Adipocyte (in vitro differentiated cells): ENCODE results near the gene CERS5.

Experiments
- DNase-seq: peaks from one replicate; pipeline ENCODE4 v3.0.0-alpha.2; 2015; ENCODE audit warnings: low read depth
- H3K27me3 ChIP-seq: replicated peaks from 2 replicates; pipeline ENCODE4 v1.7.0; 2013; ENCODE audit warnings: mild to moderate bottlenecking, low read length, moderate library complexity; ENCODE audit not compliant: control insufficient read depth, insufficient read depth
- H3K36me3 ChIP-seq: 2 replicates; pipeline ENCODE4 v1.7.0; 2013; ENCODE audit warnings: low read length, mild to moderate bottlenecking, moderate library complexity; ENCODE audit not compliant: control insufficient read depth, insufficient read depth, severe bottlenecking
- H3K4me1 ChIP-seq: 2 replicates; pipeline ENCODE4 v1.7.0; 2013; ENCODE audit warnings: mild to moderate bottlenecking, low read length, moderate library complexity; ENCODE audit not compliant: control insufficient read depth, insufficient read depth
- H3K4me3 ChIP-seq: 2 replicates; pipeline ENCODE4 v1.7.0; 2013; ENCODE audit warnings: mild to moderate bottlenecking, low read length, moderate library complexity
- H3K9ac ChIP-seq: 2 replicates; pipeline ENCODE4 v1.7.0; 2013; ENCODE audit warnings: mild to moderate bottlenecking, low read length, moderate library complexity
- H3K9me3 ChIP-seq: 2 replicates; pipeline ENCODE4 v1.7.0; 2013; ENCODE audit warnings: mild to moderate bottlenecking, low read length, moderate library complexity; ENCODE audit not compliant: control insufficient read depth

CERS5 gene

GRCh38 chr12:50110127-50110761, 56.9 kb downstream of the CERS5 start:
- peaks cover 43% of the 10 kb centered on the region for H3K4me1 ChIP-seq
- DNase-seq, result no peak

GRCh38 chr12:50109319-50109718, 57.9 kb downstream of the CERS5 start:
- Histone ChIP-seq H3K9ac (peak overlapping the region; percentile 85), H3K9me3 (no peaks in the 10 kb centered on the region), H3K36me3 (peaks cover 28% of the 10 kb centered on the region), H3K4me1 (peaks cover 43% of the 10 kb centered on the region), H3K27me3 (no peaks in the 10 kb centered on the region), H3K4me3 (no peak overlapping the region)
- DNase-seq, result no peak

More at GRCh38 chr12:50110127-50110761, 56.9 kb downstream of the CERS5 start:
- Histone ChIP-seq H3K4me3 (peak overlapping the region; percentile 52), H3K9ac (peak overlapping the region; percentile 85), H3K36me3 (peaks cover 28% of the 10 kb centered on the region), H3K27me3 (no peaks in the 10 kb centered on the region), H3K9me3 (no peaks in the 10 kb centered on the region)

GRCh38 chr12:50107416-50108268, 59.5 kb downstream of the CERS5 start:
- H3K27me3 ChIP-seq, result no peaks in the 10 kb centered on the region
- peaks cover 53% of the 10 kb centered on the region for H3K4me1 ChIP-seq
- peak overlapping the region; percentile 83 for H3K4me3 ChIP-seq
- no peak for DNase-seq
- H3K36me3 ChIP-seq, result peaks cover 28% of the 10 kb centered on the region
- no peaks in the 10 kb centered on the region for H3K9me3 ChIP-seq
- H3K9ac ChIP-seq, result peak overlapping the region; percentile 92

GRCh38 chr12:50106907-50107306, 60.3 kb downstream of the CERS5 start:
- H3K4me1 ChIP-seq, result peaks cover 61% of the 10 kb centered on the region

GRCh38 chr12:50105913-50106450, 61.2 kb downstream of the CERS5 start:
- H3K4me3 ChIP-seq, result peak overlapping the region; percentile 83
- H3K36me3 ChIP-seq, result peaks cover 28% of the 10 kb centered on the region
- H3K4me1 ChIP-seq, result peaks cover 61% of the 10 kb centered on the region
- H3K9me3 ChIP-seq, result no peaks in the 10 kb centered on the region
- H3K9ac ChIP-seq, result peak overlapping the region; percentile 92
- no peaks in the 10 kb centered on the region for H3K27me3 ChIP-seq
- no peak for DNase-seq

More at GRCh38 chr12:50106907-50107306, 60.3 kb downstream of the CERS5 start:
- no peaks in the 10 kb centered on the region for H3K9me3 ChIP-seq
- no peak for DNase-seq
- peaks cover 28% of the 10 kb centered on the region for H3K36me3 ChIP-seq
- H3K27me3 ChIP-seq, result no peaks in the 10 kb centered on the region
- peak overlapping the region; percentile 92 for H3K9ac ChIP-seq
- H3K4me3 ChIP-seq, result peak overlapping the region; percentile 83

GRCh38 chr12:50104417-50105366, 62.5 kb downstream of the CERS5 start:
- Histone ChIP-seq H3K9me3 (no peaks in the 10 kb centered on the region), H3K9ac (peak overlapping the region; percentile 92), H3K27me3 (no peaks in the 10 kb centered on the region), H3K36me3 (peaks cover 33% of the 10 kb centered on the region), H3K4me1 (peaks cover 52% of the 10 kb centered on the region), H3K4me3 (peak overlapping the region; percentile 83)
- DNase-seq, result no peak

GRCh38 chr12:50103767-50104321, 63.3 kb downstream of the CERS5 start, which contains the start of gene GPD1:
GPD1 (plus strand) TSS chr12:50104008; CDS start chr12:50104051, 43 bp downstream.
- peaks cover 38% of the 10 kb centered on the region for H3K36me3 ChIP-seq
- H3K4me1 ChIP-seq, result peaks cover 54% of the 10 kb centered on the region
- DNase-seq, result peak; percentile 60
- no peaks in the 10 kb centered on the region for H3K27me3 ChIP-seq
- H3K9ac ChIP-seq, result peak within 1 kb of the TSS; percentile 92
- peak within 1 kb of the TSS; percentile 83 for H3K4me3 ChIP-seq
- no peaks in the 10 kb centered on the region for H3K9me3 ChIP-seq

- peaks cover 39% of the 10 kb centered on the region for H3K36me3 ChIP-seq
- peaks cover 54% of the 10 kb centered on the region for H3K4me1 ChIP-seq
- H3K9me3 ChIP-seq, result no peaks in the 10 kb centered on the region
- no peaks in the 10 kb centered on the region for H3K27me3 ChIP-seq
- no peak overlapping the region for H3K4me3 ChIP-seq
- DNase-seq, result no peak
- peak overlapping the region; percentile 92 for H3K9ac ChIP-seq
These were observed 63.8 kb downstream of the CERS5 start for GRCh38 chr12:50103351-50103750.

- H3K4me3 ChIP-seq, result no peak overlapping the region
- DNase-seq, result no peak
These were observed 64.4 kb downstream of the CERS5 start for GRCh38 chr12:50102646-50103309.

GRCh38 chr12:50102131-50102531, 65.0 kb downstream of the CERS5 start:
- peaks cover 39% of the 10 kb centered on the region for H3K36me3 ChIP-seq
- H3K4me1 ChIP-seq, result peaks cover 45% of the 10 kb centered on the region
- H3K9ac ChIP-seq, result peak overlapping the region; percentile 92
- no peaks in the 10 kb centered on the region for H3K9me3 ChIP-seq
- no peak overlapping the region for H3K4me3 ChIP-seq
- no peak for DNase-seq
- no peaks in the 10 kb centered on the region for H3K27me3 ChIP-seq

More at GRCh38 chr12:50102646-50103309, 64.4 kb downstream of the CERS5 start:
- no peaks in the 10 kb centered on the region for H3K27me3 ChIP-seq
- no peaks in the 10 kb centered on the region for H3K9me3 ChIP-seq
- peaks cover 51% of the 10 kb centered on the region for H3K4me1 ChIP-seq
- H3K36me3 ChIP-seq, result peaks cover 39% of the 10 kb centered on the region
- H3K9ac ChIP-seq, result peak overlapping the region; percentile 92
